K562 (cell line): ENCODE results near the gene PHF14. TPM values are rescaled to one million over a fixed set of nuclear protein-coding genes. Genes with fewer than 3 reads are reported as not detected.

ENCODE experiments used
- ETS1 ChIP-seq: conservative IDR thresholded peaks from 2 replicates; pipeline ENCODE4 v1.6.1; 2011; ENCODE audit warnings: low read depth, mild to moderate bottlenecking, low read length; ENCODE audit not compliant: control insufficient read depth
- GABPA ChIP-seq: fragments of 200-800 bp; sonication (Bioruptor generic); conservative IDR thresholded peaks from 2 replicates; pipeline ENCODE4 v1.6.1; 2016; ENCODE audit warnings: low read depth, missing genetic modification characterization, missing compliant biosample characterization
- JUND ChIP-seq, 2 experiments: IDR thresholded peaks; 2 replicates in 1 of 2; 3 replicates in 1 of 2; pipeline ENCODE4 v1.6.1; 2011; ENCODE audit warnings: borderline replicate concordance in 2 of 2, low read depth in 2 of 2, low read length in 2 of 2, improper control_type of control experiment in 1 of 2, missing biosample characterization in 1 of 2, missing genetic modification characterization in 1 of 2, missing genetic modification reagents in 1 of 2
- NFE2L1 ChIP-seq: fragments of 450-650 bp; IDR thresholded peaks from 2 replicates; pipeline ENCODE4 v1.6.1; 2016; ENCODE audit warnings: missing genetic modification characterization, low read depth, mild to moderate bottlenecking, missing compliant biosample characterization, moderate library complexity, borderline replicate concordance
- NRF1 ChIP-seq, 2 experiments: fragments of 450-650 bp; IDR thresholded peaks in 1 of 2; conservative IDR thresholded peaks in 1 of 2; 2 replicates each; pipeline ENCODE4 v1.6.1; 2014; ENCODE audit warnings: mild to moderate bottlenecking in 2 of 2
- PML ChIP-seq: IDR thresholded peaks from 2 replicates; pipeline ENCODE4 v1.6.1; 2012; ENCODE audit warnings: low read length, inconsistent platforms
- POU5F1 ChIP-seq: fragments of 150-350 bp; IDR thresholded peaks from 2 replicates; pipeline ENCODE4 v1.6.1; 2014; ENCODE audit warnings: borderline replicate concordance, low read length, low read depth, mild to moderate bottlenecking; ENCODE audit not compliant: partially characterized antibody
- RERE ChIP-seq: sonication (generic); formaldehyde crosslinking; IDR thresholded peaks from 2 replicates; pipeline ENCODE4 v1.8.0; 2023; ENCODE audit warnings: missing genetic modification reagents, mild to moderate bottlenecking, borderline replicate concordance
- SIRT6 ChIP-seq: IDR thresholded peaks from one replicate; pipeline ENCODE4 v1.6.1; 2012; ENCODE audit warnings: low read depth, mild to moderate bottlenecking, control low read depth, inconsistent platforms, low read length, moderate library complexity
- SMAD2 ChIP-seq: fragments of 150-350 bp; IDR thresholded peaks from 2 replicates; pipeline ENCODE4 v1.6.1; 2014; ENCODE audit warnings: low read depth, mild to moderate bottlenecking, low read length
- SNAPC5 ChIP-seq: fragments of 250-450 bp; sonication (Bioruptor Pico); IDR thresholded peaks from 2 replicates; pipeline ENCODE4 v1.8.0; 2021; ENCODE audit warnings: moderate library complexity, mild to moderate bottlenecking, inconsistent platforms
- STAT5B ChIP-seq: fragments of 250-450 bp; sonication (Bioruptor Pico); IDR thresholded peaks from 2 replicates; pipeline ENCODE4 v1.8.0; 2021; ENCODE audit warnings: mild to moderate bottlenecking, inconsistent platforms
- TCF3 ChIP-seq: sonication (generic); formaldehyde crosslinking; IDR thresholded peaks from 2 replicates; pipeline ENCODE4 v1.4.0; 2020; ENCODE audit warnings: mild to moderate bottlenecking, missing genetic modification reagents
- ZC3H11A ChIP-seq: IDR thresholded peaks from 2 replicates; pipeline ENCODE4 v1.6.1; 2012; ENCODE audit warnings: low read depth, low read length, improper control_type of control experiment
- ZNF551 ChIP-seq: fragments of 250-450 bp; sonication (Bioruptor Pico); IDR thresholded peaks from 2 replicates; pipeline ENCODE4 v1.5.0; 2021; ENCODE audit warnings: mild to moderate bottlenecking, moderate library complexity
- ZNF584 ChIP-seq: fragments of 200-800 bp; sonication (Bioruptor generic); IDR thresholded peaks from 2 replicates; pipeline ENCODE4 v1.6.1; 2016; ENCODE audit warnings: low read depth, mild to moderate bottlenecking, missing genetic modification characterization, missing compliant biosample characterization
- ZNF589 ChIP-seq: fragments of 200-800 bp; sonication (Bioruptor generic); IDR thresholded peaks from 2 replicates; pipeline ENCODE4 v1.6.1; 2016; ENCODE audit warnings: low read depth, missing genetic modification characterization, missing compliant biosample characterization
- ZNF766 ChIP-seq: fragments of 200-800 bp; sonication (Bioruptor generic); conservative IDR thresholded peaks from 2 replicates; pipeline ENCODE4 v1.6.1; 2016; ENCODE audit warnings: missing genetic modification characterization, missing compliant biosample characterization
- polyA plus RNA-seq, 8 experiments: library from polyadenylated mRNA; depleted of rRNA in 4 of 8; stranded (reverse) in 5 of 8; unstranded in 3 of 8; fragments of >200 nt; fragmentation: Nextera tagmentation in 2 of 8; fragmentation: Illumina TruSeq in 1 of 8; extraction: Ambion mirVana in 2 of 8; extraction: Trizol in 1 of 8; gene quantifications; 2 replicates each; pipeline versions ENCODE4 v1.2.1 to v1.2.3, GENCODE V29; 2011 to 2014; ENCODE audit warnings: inconsistent platforms in 1 of 8, missing spikeins in 1 of 8
- total RNA-seq, 7 experiments: library from RNA; depleted of rRNA in 6 of 7; stranded (reverse); fragments of >200 nt in 6 of 7; fragmentation: Illumina TruSeq in 2 of 7; extraction: Trizol in 2 of 7; gene quantifications; 2 replicates each; pipeline versions ENCODE4 v1.2.1 to v1.2.3, GENCODE V29; 2011 to 2021; ENCODE audit warnings: low replicate concordance in 1 of 7

PHF14 gene
- total and polyA plus RNA-seq, 9 of the 15 experiments (the other 6 are each of a cell fraction or from before 2014, with no cell fraction given) = 27.5 to 67.6 (median 41.4) TPM

- TF ChIP-seq ZNF551 (CRISPR knock-in tag) = no peak
- no peak; the same call in 1 of the 2 replicates for TF ChIP-seq ETS1
- no peak for TF ChIP-seq RERE (CRISPR knock-in tag)
- TF ChIP-seq PML = peak; percentile 60; the same call in 1 of the 2 replicates
- TF ChIP-seq SNAPC5 (CRISPR knock-in tag) = no peak
- no peak for TF ChIP-seq SMAD2
- peak; percentile 41 for TF ChIP-seq POU5F1
- no peak for TF ChIP-seq TCF3
- peak; percentile 88 for TF ChIP-seq GABPA (tag)
- TF ChIP-seq ZC3H11A = no peak
- peak; percentile 72; the same call in 1 of the 2 replicates for TF ChIP-seq JUND (IDR thresholded peaks at IDR 0.05; ENCODE audit: borderline replicate concordance, low read depth, low read length)
- TF ChIP-seq JUND (tag; IDR thresholded peaks at IDR 0.05; ENCODE audit: borderline replicate concordance, low read depth, low read length) = peak; percentile 11; the same call in 1 of the 3 replicates
- no peak for TF ChIP-seq ZNF589 (CRISPR knock-in tag)
- no peak for TF ChIP-seq ZNF584 (CRISPR knock-in tag)
- peak; percentile 98 for TF ChIP-seq NRF1 (conservative IDR thresholded peaks at IDR 0.05 in 1 of 2, IDR thresholded peaks at IDR 0.05 in 1 of 2)
- no peak for TF ChIP-seq SIRT6
- TF ChIP-seq STAT5B (CRISPR knock-in tag) = no peak
- no peak; the same call in 1 of the 2 replicates for TF ChIP-seq ZNF766
- no peak for TF ChIP-seq NFE2L1 (tag)
These were observed at the start of gene PHF14 (continued) for GRCh38 chr7:10973061-10973941.
